Peyer's patch (tissue), 4 donors: ENCODE measurements around the gene BTBD16. TPM values are rescaled to one million over a fixed set of nuclear protein-coding genes. Genes with fewer than 3 reads are reported as not detected.

Source experiments
- DNase-seq, 3 donors: peaks; one replicate each; pipeline ENCODE4 v3.0.0-alpha.2; 2017 to 2019
- H3K27ac ChIP-seq, 4 donors: fragments of 200-600 bp; sonication (generic); one replicate each; pipeline ENCODE4 v1.5.1; 2016 to 2019
- H3K27me3 ChIP-seq, 2 donors: fragments of 200-600 bp; sonication (generic); one replicate each; pipeline ENCODE4 v1.5.1; 2019
- H3K36me3 ChIP-seq, 3 donors: fragments of 200-600 bp; sonication (generic); one replicate each; pipeline ENCODE4 v1.5.1; 2016 to 2019
- H3K4me1 ChIP-seq, 4 donors: fragments of 200-600 bp; sonication (generic); one replicate each; pipeline ENCODE4 v1.5.1; 2016 to 2019
- H3K4me3 ChIP-seq, 4 donors: fragments of 200-600 bp; sonication (generic); 1 replicate in 3 of 4; 2 replicates in 1 of 4; pipeline ENCODE4 v1.5.1; 2016 to 2019; ENCODE audit warnings: mild to moderate bottlenecking in 1 of 4
- H3K9me3 ChIP-seq, 4 donors: fragments of 200-600 bp; sonication (generic); one replicate each; pipeline ENCODE4 v1.5.1; 2016 to 2019; ENCODE audit warnings: mild to moderate bottlenecking in 1 of 4
- POLR2A ChIP-seq, 2 donors: fragments of 450-650 bp; IDR thresholded peaks; one replicate each; pipeline ENCODE4 v1.5.1; 2017; ENCODE audit warnings: antibody characterized with exemption in 2 of 2, mild to moderate bottlenecking in 2 of 2, moderate library complexity in 2 of 2
- total RNA-seq, 4 donors: library from RNA; depleted of rRNA; stranded (reverse); fragments of >200 nt; gene quantifications; one replicate each; pipeline ENCODE4 v1.1.0, GENCODE V29; 2016
- TF ChIP-seq, protein P1 (sequence below), 6 experiments: fragments of 450-650 bp in 4 of 6; fragments of 200-600 bp in 2 of 6; sonication (generic) in 1 of 6; IDR thresholded peaks; one replicate each; pipeline ENCODE4 v1.5.1; 2017 to 2019; ENCODE audit warnings: antibody characterized with exemption in 6 of 6, mild to moderate bottlenecking in 3 of 6, moderate library complexity in 1 of 6

The BTBD16 gene
- total RNA-seq, 4 donors from 2014 or later: not detected

DNA sequence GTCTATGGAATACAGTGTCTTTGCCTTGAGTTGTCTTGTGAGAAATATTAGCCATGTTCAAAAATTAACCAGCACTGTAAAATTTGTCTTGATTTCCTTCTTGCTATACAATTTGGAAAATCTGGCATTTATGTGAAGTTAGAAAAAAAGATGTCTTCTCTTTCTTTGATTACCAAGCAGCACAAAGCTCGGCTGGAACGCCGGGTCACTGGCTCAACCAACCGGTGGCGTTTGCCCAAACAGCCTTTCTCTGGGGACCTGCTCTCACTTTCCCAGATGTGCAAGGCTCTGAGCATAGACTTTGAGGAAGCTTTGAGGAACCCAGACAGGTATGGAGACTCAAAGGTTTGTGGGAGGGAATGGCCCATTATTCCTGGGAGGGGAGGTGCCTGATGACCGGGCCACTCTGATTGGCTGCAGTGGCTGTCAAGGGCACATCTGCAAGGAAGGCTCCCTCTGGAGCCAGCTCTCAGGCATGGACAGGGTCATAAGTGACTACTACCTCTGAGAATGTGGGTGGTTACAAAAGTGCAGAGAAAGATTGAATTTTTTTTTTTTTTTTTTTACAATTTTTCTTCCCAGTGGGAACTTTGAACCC is 5.6 kb downstream of the BTBD16 start:
- no peak overlapping the region for H3K27ac ChIP-seq
- H3K9me3 ChIP-seq: no peaks in the 10 kb centered on the region
- H3K4me1 ChIP-seq: no peaks in the 10 kb centered on the region
- H3K4me3 ChIP-seq: no peak overlapping the region
- H3K27me3 ChIP-seq: no peaks in the 10 kb centered on the region
- TF ChIP-seq, protein P1, sequence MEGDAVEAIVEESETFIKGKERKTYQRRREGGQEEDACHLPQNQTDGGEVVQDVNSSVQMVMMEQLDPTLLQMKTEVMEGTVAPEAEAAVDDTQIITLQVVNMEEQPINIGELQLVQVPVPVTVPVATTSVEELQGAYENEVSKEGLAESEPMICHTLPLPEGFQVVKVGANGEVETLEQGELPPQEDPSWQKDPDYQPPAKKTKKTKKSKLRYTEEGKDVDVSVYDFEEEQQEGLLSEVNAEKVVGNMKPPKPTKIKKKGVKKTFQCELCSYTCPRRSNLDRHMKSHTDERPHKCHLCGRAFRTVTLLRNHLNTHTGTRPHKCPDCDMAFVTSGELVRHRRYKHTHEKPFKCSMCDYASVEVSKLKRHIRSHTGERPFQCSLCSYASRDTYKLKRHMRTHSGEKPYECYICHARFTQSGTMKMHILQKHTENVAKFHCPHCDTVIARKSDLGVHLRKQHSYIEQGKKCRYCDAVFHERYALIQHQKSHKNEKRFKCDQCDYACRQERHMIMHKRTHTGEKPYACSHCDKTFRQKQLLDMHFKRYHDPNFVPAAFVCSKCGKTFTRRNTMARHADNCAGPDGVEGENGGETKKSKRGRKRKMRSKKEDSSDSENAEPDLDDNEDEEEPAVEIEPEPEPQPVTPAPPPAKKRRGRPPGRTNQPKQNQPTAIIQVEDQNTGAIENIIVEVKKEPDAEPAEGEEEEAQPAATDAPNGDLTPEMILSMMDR (IDR thresholded peaks at IDR 0.05): no peak
- no peak for TF ChIP-seq POLR2A (IDR thresholded peaks at IDR 0.05)
- no peaks in the 10 kb centered on the region for H3K36me3 ChIP-seq
- DNase-seq: no peak

DNA sequence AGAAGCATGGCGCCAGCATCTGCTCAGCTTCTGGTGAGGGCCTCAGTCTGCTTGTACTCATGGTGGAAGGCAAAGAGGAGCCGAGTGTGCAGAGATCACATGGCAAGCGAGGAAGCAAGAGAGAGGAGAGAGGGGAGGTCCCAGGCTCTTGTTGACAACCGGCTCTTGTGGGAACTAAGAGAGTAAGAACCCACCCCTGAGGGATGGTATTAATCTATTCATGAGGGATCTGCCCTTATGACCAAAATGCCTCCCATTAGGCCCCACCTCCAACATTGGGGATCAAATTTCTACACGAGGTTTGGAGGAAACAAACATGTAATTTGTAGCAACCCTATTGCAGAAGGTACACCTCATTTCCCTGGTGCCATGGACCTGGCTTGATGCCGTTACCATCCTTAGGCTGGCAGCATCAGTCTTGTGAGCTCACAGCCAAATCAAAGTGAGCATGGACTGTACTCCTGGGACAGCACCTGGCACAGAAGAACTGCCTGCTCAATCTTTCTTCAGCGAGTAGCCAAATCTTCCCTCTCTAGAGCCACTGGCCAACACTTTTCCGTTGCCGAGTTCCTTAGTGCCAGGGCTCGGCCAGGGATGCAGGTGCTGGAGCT is 6.5 kb downstream of the BTBD16 start:
- no peaks in the 10 kb centered on the region for H3K9me3 ChIP-seq
- no peaks in the 10 kb centered on the region for H3K4me1 ChIP-seq
- no peaks in the 10 kb centered on the region for H3K36me3 ChIP-seq
- TF ChIP-seq, protein P1 (IDR thresholded peaks at IDR 0.05): no peak
- TF ChIP-seq POLR2A (IDR thresholded peaks at IDR 0.05): no peak
- no peak overlapping the region for H3K4me3 ChIP-seq
- no peaks in the 10 kb centered on the region for H3K27me3 ChIP-seq
- H3K27ac ChIP-seq: no peak overlapping the region
- DNase-seq: no peak

DNA sequence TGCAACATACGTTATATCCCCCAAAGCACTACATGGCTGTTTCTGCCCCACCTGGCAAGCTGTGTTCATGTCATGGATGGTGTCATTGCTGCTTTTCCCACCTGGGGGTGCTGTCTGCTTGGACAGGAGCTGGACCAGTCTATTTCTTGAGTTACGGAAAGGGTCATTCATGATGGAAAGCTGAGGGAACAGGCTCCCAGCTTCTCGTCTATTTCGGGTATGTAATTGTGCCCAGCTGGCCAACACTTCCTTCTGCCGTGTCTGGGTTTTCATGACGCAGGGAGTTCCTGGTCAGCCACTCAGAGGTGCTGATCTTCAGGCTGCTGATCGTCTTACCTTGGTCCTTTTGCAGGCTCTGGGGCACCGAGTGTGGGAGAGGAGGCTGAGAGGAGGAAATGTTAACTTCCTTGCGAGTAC is 8.6 kb downstream of the BTBD16 start:
- H3K4me1 ChIP-seq: no peaks in the 10 kb centered on the region
- no peaks in the 10 kb centered on the region for H3K27me3 ChIP-seq
- H3K36me3 ChIP-seq: no peaks in the 10 kb centered on the region
- no peak overlapping the region for H3K27ac ChIP-seq
- H3K9me3 ChIP-seq: no peaks in the 10 kb centered on the region
- DNase-seq: peak in 1 of 3 donors; percentile 53
- H3K4me3 ChIP-seq: no peak overlapping the region
- TF ChIP-seq, protein P1 (IDR thresholded peaks at IDR 0.05): peak in 4 of 6 experiments; percentile 26 to 61 (median 52)
- TF ChIP-seq POLR2A (IDR thresholded peaks at IDR 0.05): no peak

DNA sequence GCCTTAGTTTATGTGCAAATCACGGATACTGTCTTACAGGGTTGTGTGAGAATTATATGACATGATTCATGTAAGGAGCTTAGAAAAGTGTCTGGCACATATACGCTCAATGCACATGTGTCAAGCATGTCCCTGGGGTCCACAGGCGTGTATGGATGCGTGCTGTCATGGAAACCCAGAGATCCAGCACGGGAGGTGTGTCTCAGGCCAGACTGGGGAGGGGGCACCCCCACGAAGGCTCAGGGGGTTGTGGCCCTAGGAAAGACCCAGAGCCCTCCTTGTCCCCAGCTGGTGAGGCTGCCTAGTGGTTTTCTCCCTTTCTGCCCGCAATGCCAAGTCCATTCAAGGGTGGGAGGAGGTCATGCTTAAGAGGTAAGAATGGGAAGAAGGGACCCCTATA is 9.1 kb downstream of the BTBD16 start:
- no peak for DNase-seq

DNA sequence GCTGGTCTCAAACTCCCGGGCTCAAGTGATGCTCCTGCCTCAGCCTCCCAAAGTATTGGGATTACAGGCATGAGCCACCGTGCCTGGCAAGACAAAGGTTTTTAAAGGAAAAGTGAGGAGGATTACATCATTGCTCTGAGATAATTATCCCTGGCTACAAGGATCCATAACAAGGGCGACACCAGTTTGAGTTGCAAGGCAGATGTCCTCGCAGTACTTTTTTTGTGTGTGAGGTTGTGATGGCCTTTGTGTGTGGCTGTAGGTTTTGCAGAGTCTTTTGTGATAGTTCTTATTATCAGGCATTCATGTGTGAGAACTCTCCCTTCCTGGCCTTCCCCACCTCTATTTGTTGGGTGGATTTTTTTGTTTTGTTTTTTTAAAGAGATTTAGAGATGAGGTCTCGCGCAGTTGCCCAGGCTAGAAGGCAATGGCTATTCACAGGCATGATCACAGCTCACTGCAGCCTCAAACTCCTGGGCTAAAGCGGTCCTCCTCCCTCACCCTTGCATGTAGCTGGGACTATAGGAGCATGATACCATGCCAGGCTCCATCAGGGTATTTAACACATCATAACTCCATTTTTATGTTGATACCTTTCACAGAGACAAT is 10.0 kb downstream of the BTBD16 start:
- TF ChIP-seq, protein P1 (IDR thresholded peaks at IDR 0.05): no peak
- TF ChIP-seq POLR2A (IDR thresholded peaks at IDR 0.05): no peak
- Histone ChIP-seq H3K36me3 (no peaks in the 10 kb centered on the region), H3K4me3 (no peak overlapping the region), H3K9me3 (no peaks in the 10 kb centered on the region), H3K4me1 (no peaks in the 10 kb centered on the region), H3K27ac (no peak overlapping the region), H3K27me3 (no peaks in the 10 kb centered on the region)
- DNase-seq: no peak

More for the DNA sequence above, 9.1 kb downstream of the BTBD16 start:
- Histone ChIP-seq H3K27ac (no peak overlapping the region), H3K9me3 (no peaks in the 10 kb centered on the region), H3K4me3 (no peak overlapping the region), H3K4me1 (no peaks in the 10 kb centered on the region), H3K27me3 (no peaks in the 10 kb centered on the region), H3K36me3 (no peaks in the 10 kb centered on the region)
- TF ChIP-seq, protein P1 (IDR thresholded peaks at IDR 0.05): no peak
- TF ChIP-seq POLR2A (IDR thresholded peaks at IDR 0.05): no peak
